Measurements from ENCODE around the gene HNRNPL.
"Not testable (repeated sequence)": the region's sequence is repeated elsewhere in the genome, so short reads cannot be mapped to it uniquely, and the experiment has no call there.

HNRNPL gene

GRCh38 chr19:38849860-38850435, at the start of gene HNRNPL:
Gene HNRNPL, minus strand, starts transcription at chr19:38849986. Its CDS starts 20 bp downstream, at chr19:38849966.
- DNase-seq = peak in 50 of 51 donors; percentile 93 to 100 (median 100)

- DNase-seq = peak in 5 of 51 donors; percentile 15 to 47 (median 42)
Observed at GRCh38 chr19:38898788-38899446, 49.1 kb upstream of the HNRNPL start.

DNA sequence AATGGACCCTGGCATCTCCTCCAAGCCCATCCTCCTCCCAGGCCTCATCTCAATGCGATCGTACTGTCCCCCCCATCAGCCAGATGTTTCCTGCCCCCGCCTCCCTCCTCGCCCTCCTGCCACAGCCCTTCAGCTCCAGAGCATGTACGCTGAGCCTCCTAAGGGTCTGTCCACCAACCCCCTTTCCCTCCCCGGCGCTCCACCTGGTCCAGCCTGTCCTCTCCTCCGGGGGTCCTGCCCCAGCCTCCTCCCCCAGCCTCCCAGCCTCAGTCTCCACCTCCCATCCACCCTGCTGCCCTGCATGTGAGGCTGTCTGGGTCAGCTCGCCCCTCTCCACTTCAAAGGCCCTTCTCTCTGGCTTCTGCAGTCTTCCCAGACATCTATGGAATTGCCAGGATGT, 45.2 kb upstream of the HNRNPL start:
- DNase-seq = no peak

GRCh38 chr19:38893341-38893771, 43.6 kb upstream of the HNRNPL start:
- peak in 1 of 51 donors; percentile 40 for DNase-seq

DNA sequence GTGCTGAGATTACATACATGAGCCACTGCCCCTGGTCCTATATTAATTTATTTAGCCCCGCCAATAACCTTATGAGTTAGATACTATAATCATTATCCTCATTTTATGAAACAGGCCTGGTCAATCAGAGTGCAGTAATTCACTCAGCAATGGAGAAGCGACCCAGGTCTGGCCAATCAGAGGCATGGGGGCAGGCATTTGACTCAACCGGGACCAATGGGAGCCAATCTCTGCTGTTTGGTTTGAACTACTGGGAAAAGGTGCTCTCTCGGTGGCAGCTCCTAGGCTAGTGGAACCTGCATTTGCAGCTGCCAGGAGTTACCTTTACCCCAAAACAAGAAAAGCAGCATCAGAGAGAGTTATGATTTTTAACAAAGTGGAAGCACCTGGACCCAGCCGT, 43.1 kb upstream of the HNRNPL start:
- no peak for DNase-seq

- peak in 24 of 51 donors; percentile 7 to 77 (median 36) for DNase-seq
Observed at GRCh38 chr19:38891771-38892170, 42.0 kb upstream of the HNRNPL start.

DNA sequence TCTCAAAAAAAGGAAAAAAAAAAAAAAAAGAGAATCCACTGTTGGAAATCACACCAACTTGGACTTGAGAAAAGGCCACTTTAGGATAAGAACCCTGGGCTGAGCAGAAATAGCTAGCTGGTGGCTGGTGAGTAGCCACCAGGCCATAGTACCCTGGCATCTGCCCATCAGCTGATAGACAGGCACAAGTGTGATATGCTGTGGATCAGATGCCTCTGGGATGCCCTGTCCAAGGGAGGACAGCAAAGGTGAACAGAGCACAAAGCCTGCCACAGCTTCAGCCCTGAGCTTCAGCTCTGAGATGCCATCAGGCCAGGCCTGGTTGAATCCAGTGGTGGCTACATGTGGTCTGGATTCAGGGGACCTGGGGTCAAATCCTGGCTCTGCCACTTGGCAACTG, 40.9 kb upstream of the HNRNPL start:
- DNase-seq = no peak

DNA sequence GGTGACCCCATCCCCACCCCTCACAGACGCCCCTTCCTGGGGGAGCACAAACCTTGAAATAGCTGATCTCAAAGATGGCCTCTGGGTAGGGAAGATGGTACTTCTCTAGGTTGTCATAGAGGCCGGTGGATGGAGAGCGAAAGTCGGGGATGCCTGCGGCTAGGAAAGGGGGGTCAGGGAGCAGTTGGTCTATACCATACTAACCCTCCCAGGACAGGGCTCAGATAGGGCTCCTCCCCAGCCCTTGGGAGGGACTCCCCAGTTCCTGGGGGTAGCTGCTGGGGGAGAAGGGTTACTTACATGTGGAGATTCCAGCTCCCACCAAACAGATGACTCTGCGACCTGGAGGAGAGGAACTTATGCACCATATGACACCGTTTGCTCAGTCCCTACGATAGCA, 40.0 kb upstream of the HNRNPL start:
- DNase-seq = no peak

DNA sequence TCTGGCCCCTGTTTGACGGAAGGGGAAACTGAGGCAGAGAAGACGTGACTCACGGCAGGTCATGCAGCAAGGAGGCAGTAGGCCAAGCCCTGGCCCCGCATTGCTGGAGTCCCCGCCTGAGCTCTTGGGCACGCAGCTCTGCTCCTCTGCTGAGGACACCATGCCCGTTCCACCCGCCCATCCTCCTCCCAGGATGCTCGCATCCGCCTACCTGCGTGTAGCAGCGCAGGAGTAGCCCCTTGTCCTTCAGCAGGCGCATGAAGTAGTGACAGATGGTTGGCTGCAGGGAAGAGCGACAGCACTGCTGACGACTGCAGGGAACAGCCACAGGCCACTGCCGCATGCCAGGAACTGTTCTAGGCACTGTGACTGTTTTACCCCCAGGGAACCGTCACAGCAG, 39.1 kb upstream of the HNRNPL start:
- no peak for DNase-seq

- DNase-seq = not testable (repeated sequence)
Observed at GRCh38 chr19:38884691-38885090, 34.9 kb upstream of the HNRNPL start.

- no peak for DNase-seq
Observed at GRCh38 chr19:38883286-38883685, 33.5 kb upstream of the HNRNPL start.

- DNase-seq = no peak
Observed at GRCh38 chr19:38880882-38881609, 31.3 kb upstream of the HNRNPL start.

DNA sequence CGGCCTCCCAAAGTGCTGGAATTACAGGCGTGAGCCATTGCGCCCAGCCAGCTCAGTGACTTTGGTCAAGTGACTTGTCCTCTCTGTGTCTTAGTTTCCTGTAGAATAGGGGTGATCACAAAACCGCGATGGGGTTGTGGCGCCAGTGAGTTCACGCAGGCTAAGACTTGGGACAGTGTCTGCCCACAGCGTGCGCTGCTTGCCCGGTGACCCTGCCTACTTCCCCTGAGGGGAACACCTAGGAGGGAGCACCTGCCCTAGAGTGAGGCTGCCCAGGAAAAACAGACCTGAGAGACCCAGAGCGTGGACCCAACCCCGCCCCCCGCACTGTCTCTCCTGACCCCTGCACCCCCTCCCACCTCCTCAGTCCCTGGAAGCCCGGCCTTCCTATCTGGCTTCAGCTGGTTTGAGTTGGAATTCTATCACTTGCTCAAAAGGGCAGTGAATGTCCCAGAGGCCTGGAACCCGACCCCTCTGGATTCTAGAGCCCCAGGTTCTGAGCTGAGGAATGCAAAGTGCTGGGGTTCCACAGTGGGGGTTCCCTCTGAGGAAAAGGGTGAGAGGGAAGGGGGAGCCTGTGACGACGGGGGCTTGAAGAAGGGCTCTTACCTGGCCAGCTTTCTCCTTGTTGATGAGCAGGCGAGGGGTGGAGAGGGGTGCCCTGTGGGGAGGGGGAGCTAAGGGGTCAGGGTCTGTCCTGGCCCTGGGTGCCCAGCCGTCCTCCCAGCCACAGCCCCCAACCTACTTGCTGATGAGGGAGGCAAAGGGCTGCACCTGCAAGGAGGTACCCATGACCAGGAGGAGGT, 30.5 kb upstream of the HNRNPL start:
- DNase-seq = no peak

DNA sequence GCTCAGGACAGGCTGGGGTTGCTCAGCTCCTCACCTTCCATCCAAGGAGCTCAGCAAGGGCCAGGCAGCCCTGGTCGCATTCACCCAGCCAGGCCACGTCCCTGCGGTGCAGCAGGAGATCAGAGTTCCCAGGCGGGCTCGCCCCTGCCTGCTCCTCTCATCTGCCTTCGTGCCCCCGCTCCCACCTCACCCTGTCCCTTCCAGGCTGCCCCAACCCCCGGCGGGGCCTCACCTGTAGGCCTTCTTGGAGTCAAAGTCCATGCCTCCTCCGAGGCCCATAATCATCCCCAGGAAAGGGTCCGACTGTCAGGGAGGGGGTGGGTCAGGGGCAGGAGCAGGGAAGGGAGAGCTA, 29.6 kb upstream of the HNRNPL start:
- DNase-seq = no peak

DNA sequence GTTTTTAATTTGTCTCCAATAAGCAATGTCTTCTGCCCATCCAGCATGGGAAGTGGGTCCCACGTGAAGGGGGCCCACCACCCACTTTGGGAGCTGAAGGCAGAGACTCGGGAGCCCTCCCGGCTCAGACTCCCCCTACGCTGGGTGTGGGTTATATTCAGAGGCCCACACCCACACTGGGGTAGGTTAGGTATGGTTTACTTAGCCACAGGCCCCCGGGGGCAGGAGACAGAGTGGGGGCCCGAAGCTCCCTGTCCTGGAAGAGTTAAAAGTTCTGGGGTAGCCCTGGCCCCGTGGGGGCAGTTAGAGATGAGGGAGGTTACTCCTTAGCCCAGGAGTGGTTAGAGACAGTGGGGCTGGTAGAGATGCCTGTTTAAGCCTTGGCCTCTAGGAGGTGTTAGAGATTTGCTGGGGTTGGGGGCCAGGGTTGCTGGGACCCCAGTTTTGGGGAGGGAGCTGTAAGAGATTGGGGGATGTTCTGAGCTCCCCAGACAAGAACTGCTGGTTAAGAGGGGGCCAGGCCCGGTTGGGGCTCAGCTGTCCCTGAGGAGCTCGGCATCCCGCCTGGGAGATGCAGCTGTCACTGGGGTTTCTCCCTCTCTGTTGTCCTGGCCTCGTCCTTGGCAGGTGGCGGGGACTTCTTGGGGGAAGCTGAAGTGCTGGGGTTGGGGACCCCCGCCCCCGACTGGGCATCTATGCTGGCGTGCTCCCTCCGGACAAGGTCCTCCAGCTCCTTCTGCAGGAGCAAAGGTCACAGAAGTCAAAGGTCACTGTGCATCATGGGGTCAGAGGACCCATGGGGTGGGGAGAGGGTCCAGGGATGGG, 29.0 kb upstream of the HNRNPL start:
- no peak for DNase-seq

DNA sequence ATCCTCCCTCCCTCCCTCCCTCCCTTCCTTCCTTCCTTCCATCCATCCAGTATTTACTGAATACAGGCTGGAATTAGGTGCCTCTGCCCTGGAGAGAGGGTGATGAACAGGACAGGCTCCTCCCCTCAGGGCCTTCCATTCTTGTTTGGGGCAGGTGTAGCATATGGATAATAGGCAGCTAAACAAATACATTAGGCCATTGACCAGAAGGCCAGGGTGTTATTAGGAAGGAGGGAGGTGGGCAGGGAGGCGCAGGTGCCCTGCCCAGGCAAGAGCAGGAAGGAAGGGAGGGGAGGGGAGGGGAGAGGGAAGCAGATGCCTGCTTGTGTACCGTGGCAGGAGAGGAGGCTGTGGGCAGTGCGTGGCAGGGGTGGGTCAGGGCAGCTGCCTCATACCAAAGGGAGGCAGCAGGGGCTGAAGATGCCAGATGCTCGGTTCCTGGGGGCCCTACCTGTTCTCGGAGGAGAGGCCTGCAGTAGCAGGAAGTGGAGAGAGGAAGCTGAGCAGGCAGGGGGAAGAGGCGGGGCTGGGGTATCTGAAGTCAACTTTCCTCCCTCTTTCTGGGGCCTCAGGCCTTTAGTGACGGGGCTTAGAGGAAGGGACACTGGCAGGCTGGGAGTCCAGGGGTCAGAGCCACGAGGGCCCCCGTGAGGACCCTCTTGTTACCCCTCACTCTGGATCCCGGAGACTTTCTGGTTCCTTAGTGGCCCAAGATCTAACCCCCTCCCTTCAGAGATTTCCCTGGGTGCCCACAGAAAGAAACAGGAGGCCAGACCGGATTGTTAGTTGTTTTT, 28.2 kb upstream of the HNRNPL start, which contains the start of gene RINL:
Gene RINL, minus strand, starts transcription at position 495 of the 794 bp plus-strand sequence. CDS start 1,533 bp downstream, outside the sequence.
- peak in 2 of 51 donors; percentile 13 to 14 for DNase-seq

DNA sequence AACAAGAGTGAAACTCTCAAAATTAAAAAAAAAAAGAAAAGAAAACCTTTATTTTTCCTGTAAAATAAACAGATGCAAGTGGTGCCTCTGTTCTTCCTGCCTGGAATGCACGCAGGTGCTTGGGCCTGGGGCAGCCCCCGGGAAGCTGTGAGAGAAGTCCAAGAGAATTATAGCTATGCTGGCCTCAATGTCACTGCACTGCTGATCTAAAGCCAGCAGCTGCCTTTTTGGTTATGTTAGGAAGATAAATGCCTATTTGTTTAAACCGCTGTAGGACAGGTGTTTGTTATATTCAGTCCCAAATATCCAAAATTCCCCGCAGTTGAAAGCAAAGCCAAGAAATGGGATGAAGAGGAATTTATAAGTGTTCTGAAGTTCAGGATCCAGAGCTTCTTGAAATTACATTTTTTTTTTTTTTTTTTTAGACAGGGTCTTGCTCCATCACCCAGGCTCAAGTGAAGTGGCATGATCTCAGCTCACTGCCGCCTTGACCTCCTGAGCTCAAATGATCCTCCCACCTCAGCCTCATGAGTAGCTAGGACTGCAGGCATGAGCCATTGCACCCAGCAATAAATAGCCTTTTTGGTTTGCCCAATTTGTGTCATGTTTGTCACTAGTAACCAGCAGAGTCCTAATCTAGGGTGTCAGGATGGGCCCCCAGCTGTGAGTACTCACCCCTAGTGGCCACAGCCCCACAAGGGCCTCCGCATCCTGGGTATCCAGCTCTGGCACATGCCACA, 26.0 kb upstream of the HNRNPL start:
- no peak for DNase-seq

- not testable (repeated sequence) for DNase-seq
Observed at GRCh38 chr19:38873400-38873799, 23.6 kb upstream of the HNRNPL start.

GRCh38 chr19:38870612-38871011, 20.8 kb upstream of the HNRNPL start:
- DNase-seq = no peak
